ENCODE measurements around the gene PLXNA2.

PLXNA2 gene

GRCh38 chr1:208222376-208223126 lies 21.6 kb downstream of the PLXNA2 start:
- no peaks in the 10 kb centered on the region for H3K9me3 ChIP-seq (ENCODE audit: insufficient read depth, low read length)
- H2AFZ ChIP-seq (ENCODE audit: low read depth, low read length), result no peak overlapping the region
- H3K4me2 ChIP-seq (ENCODE audit: low read length), result no peak overlapping the region
- H3K27me3 ChIP-seq (ENCODE audit: low read depth, low read length), result no peaks in the 10 kb centered on the region
- H3K9ac ChIP-seq (ENCODE audit: low read length), result no peak overlapping the region
- H3K27ac ChIP-seq (ENCODE audit: low read length), result no peak overlapping the region
- H3K4me1 ChIP-seq (ENCODE audit: low read length), result peaks cover 7% of the 10 kb centered on the region; the same call in 1 of the 2 replicates
- peaks cover 3% of the 10 kb centered on the region; the same call in 1 of the 2 replicates for H3K79me2 ChIP-seq (ENCODE audit: low read length)
- no peaks in the 10 kb centered on the region for H4K20me1 ChIP-seq (ENCODE audit: insufficient read depth, low read length)
- H3K36me3 ChIP-seq (replicated peaks; ENCODE audit: low read depth, low read length), result no peaks in the 10 kb centered on the region
- H3K4me3 ChIP-seq (ENCODE audit: low read length), result no peak overlapping the region
- TF ChIP-seq CTCF (IDR thresholded peaks at IDR 0.05; ENCODE audit: low read depth, low read length) (no peak), EZH2phosphoT487 (IDR thresholded peaks at IDR 0.05; ENCODE audit: low read depth) (no peak)

DNA sequence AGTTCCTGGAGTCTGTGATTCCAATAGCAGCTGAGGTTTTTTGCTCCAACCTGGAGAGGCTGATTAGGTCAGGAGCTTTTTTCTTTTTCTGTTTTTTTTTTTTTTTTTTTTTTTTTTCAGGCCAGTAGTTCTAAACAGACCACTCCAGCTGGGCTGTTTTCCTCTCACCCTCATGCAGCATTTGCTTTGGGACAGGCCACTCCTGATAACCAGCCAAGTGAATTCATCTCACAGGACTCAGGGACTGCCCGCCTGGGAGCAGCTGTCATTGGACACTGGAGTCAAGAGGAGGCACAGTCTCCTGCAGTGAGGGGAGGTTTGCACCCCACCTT lies 22.9 kb downstream of the PLXNA2 start:
- H3K36me3 ChIP-seq (replicated peaks; ENCODE audit: low read depth, low read length), result peaks cover 8% of the 10 kb centered on the region
- no peaks in the 10 kb centered on the region for H3K9me3 ChIP-seq (ENCODE audit: insufficient read depth, low read length)
- H3K4me3 ChIP-seq (ENCODE audit: low read length), result no peak overlapping the region
- no peaks in the 10 kb centered on the region for H4K20me1 ChIP-seq (ENCODE audit: insufficient read depth, low read length)
- TF ChIP-seq CTCF (IDR thresholded peaks at IDR 0.05; ENCODE audit: low read depth, low read length) (no peak), EZH2phosphoT487 (IDR thresholded peaks at IDR 0.05; ENCODE audit: low read depth) (no peak)
- no peak overlapping the region for H3K4me2 ChIP-seq (ENCODE audit: low read length)
- H3K27ac ChIP-seq (ENCODE audit: low read length), result no peak overlapping the region
- H3K9ac ChIP-seq (ENCODE audit: low read length), result no peak overlapping the region
- H2AFZ ChIP-seq (ENCODE audit: low read depth, low read length), result no peak overlapping the region
- no peaks in the 10 kb centered on the region; the same call in 1 of the 2 replicates for H3K79me2 ChIP-seq (ENCODE audit: low read length)
- peaks cover 7% of the 10 kb centered on the region; the same call in 1 of the 2 replicates for H3K4me1 ChIP-seq (ENCODE audit: low read length)
- H3K27me3 ChIP-seq (ENCODE audit: low read depth, low read length), result no peaks in the 10 kb centered on the region

DNA sequence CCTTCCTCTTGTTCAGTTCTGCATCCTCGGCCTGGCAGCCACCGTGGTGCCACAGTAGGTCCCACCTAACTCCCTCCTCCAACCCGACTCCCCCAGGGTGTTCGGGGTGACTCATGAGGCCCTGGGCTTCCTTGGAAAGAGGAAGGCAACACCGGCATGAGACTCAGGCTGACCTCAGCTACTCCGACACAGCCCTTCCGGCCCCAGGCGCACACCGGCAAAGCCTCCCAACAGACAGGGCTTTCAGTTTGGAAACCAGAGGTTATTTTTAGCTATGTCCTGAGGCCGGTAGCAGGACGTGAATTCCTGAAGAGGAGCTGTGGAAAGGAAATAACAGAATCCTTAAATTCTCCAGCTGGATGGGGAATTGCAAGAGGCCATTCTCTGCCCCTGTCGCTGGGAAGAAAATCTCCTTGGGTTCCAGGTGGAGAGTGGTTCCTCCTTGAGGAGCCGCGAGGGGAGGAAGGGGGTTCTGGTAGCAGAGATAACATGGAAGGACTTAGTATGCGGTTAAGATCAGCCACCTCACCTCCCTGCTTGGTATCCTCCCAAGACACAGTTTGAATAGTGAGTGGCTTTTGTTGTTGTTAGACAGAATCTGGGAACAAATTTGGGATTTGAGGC lies 24.4 kb downstream of the PLXNA2 start:
- Histone ChIP-seq H4K20me1 (ENCODE audit: insufficient read depth, low read length) (no peaks in the 10 kb centered on the region), H3K9me3 (ENCODE audit: insufficient read depth, low read length) (no peaks in the 10 kb centered on the region), H3K27ac (ENCODE audit: low read length) (no peak overlapping the region), H3K4me2 (ENCODE audit: low read length) (no peak overlapping the region), H3K79me2 (ENCODE audit: low read length) (no peaks in the 10 kb centered on the region; the same call in 1 of the 2 replicates), H3K9ac (ENCODE audit: low read length) (no peak overlapping the region), H3K4me1 (ENCODE audit: low read length) (no peaks in the 10 kb centered on the region), H2AFZ (ENCODE audit: low read depth, low read length) (no peak overlapping the region), H3K36me3 (replicated peaks; ENCODE audit: low read depth, low read length) (peaks cover 18% of the 10 kb centered on the region), H3K4me3 (ENCODE audit: low read length) (no peak overlapping the region), H3K27me3 (ENCODE audit: low read depth, low read length) (no peaks in the 10 kb centered on the region)
- no peak for TF ChIP-seq EZH2phosphoT487 (IDR thresholded peaks at IDR 0.05; ENCODE audit: low read depth)
- no peak for TF ChIP-seq CTCF (IDR thresholded peaks at IDR 0.05; ENCODE audit: low read depth, low read length)

- H2AFZ ChIP-seq (ENCODE audit: low read depth, low read length), result no peak overlapping the region
- H3K36me3 ChIP-seq (replicated peaks; ENCODE audit: low read depth, low read length), result peaks cover 18% of the 10 kb centered on the region
- no peak overlapping the region for H3K27ac ChIP-seq (ENCODE audit: low read length)
- no peaks in the 10 kb centered on the region for H3K4me1 ChIP-seq (ENCODE audit: low read length)
- no peaks in the 10 kb centered on the region for H3K79me2 ChIP-seq (ENCODE audit: low read length)
- TF ChIP-seq EZH2phosphoT487 (IDR thresholded peaks at IDR 0.05; ENCODE audit: low read depth) (no peak), CTCF (IDR thresholded peaks at IDR 0.05; ENCODE audit: low read depth, low read length) (no peak)
- H3K27me3 ChIP-seq (ENCODE audit: low read depth, low read length), result no peaks in the 10 kb centered on the region
- no peak overlapping the region for H3K9ac ChIP-seq (ENCODE audit: low read length)
- H3K9me3 ChIP-seq (ENCODE audit: insufficient read depth, low read length), result no peaks in the 10 kb centered on the region
- H3K4me3 ChIP-seq (ENCODE audit: low read length), result no peak overlapping the region
- no peak overlapping the region for H3K4me2 ChIP-seq (ENCODE audit: low read length)
- no peaks in the 10 kb centered on the region for H4K20me1 ChIP-seq (ENCODE audit: insufficient read depth, low read length)
Observed at GRCh38 chr1:208219098-208219658, 25.0 kb downstream of the PLXNA2 start.
